Ovary (tissue), 9 donors: Measurements from ENCODE around the gene TCERG1L. TPM values are rescaled to one million over a fixed set of nuclear protein-coding genes. Genes with fewer than 3 reads are reported as not detected.

Source experiments
- DNase-seq, 5 donors: peaks; one replicate each; pipeline ENCODE4 v3.0.0-alpha.2; 2019 to 2020
- H3K27ac ChIP-seq, 2 donors: fragments of 200-600 bp; one replicate each; pipeline versions ENCODE4 v1.5.1 to v1.8.0; 2019 to 2022
- H3K27me3 ChIP-seq: fragments of 200-600 bp; one replicate; pipeline ENCODE4 v1.8.0; 2022
- H3K36me3 ChIP-seq: fragments of 200-600 bp; sonication (generic); one replicate; pipeline ENCODE4 v1.5.1; 2019
- H3K4me1 ChIP-seq: one replicate; pipeline ENCODE4 v1.8.1; 2013; ENCODE audit warnings: mild to moderate bottlenecking, moderate library complexity; ENCODE audit not compliant: insufficient read depth
- H3K4me3 ChIP-seq: fragments of 200-600 bp; sonication (generic); one replicate; pipeline ENCODE4 v1.5.1; 2017
- H3K9me3 ChIP-seq, 2 donors: fragments of 200-600 bp in 1 of 2; sonication (generic) in 1 of 2; one replicate each; pipeline versions ENCODE4 v1.5.1 to v1.8.1; 2013 to 2019; ENCODE audit warnings: mild to moderate bottlenecking in 1 of 2, moderate library complexity in 1 of 2
- CTCF ChIP-seq, 3 donors: fragments of 450-650 bp in 2 of 3; fragments of 200-600 bp in 1 of 3; IDR thresholded peaks; one replicate each; pipeline versions ENCODE4 v1.5.1 to v1.8.0; 2016 to 2022; ENCODE audit warnings: antibody characterized with exemption in 3 of 3, mild to moderate bottlenecking in 1 of 3
- EP300 ChIP-seq: sonication (generic); formaldehyde crosslinking; IDR thresholded peaks from one replicate; pipeline ENCODE4 v1.6.1; 2017; ENCODE audit warnings: antibody characterized with exemption
- POLR2A ChIP-seq: fragments of 450-650 bp; IDR thresholded peaks from one replicate; pipeline ENCODE4 v1.6.1; 2017; ENCODE audit warnings: antibody characterized with exemption, mild to moderate bottlenecking, moderate library complexity
- WGBS, 3 donors: extraction: QIAGEN DNeasy Blood & Tissue Kit in 1 of 3; methylation state at CpG; one replicate each; pipeline versions ENCODE4 v1.1.5 to v1.1.7; 2013 to 2017; 5-methylcytosine and 5-hydroxymethylcytosine counted together
- intact Hi-C, 4 donors: fragments of 100-400 bp; cut with DNase I; formaldehyde crosslinking; loops; one replicate each; pipeline versions ENCODE4 v1.11.0 to v1.15.1; 2022 to 2023
- polyA plus RNA-seq, 2 donors: library from polyadenylated mRNA; stranded (reverse); fragments of 200-250 nt in 1 of 2; fragments of 350-450 nt in 1 of 2; fragmentation: Illumina TruSeq in 1 of 2; extraction: RNeasy Lipid Tissue Mini Kit (QIAGEN cat#74804) in 1 of 2; gene quantifications; one replicate each; pipeline ENCODE4 v1.2.3, GENCODE V29; 2013 to 2014
- total RNA-seq, 7 donors: library from RNA; depleted of rRNA in 2 of 7; stranded (reverse); fragments of >200 nt in 2 of 7; fragmentation: NEBNext Ultra II Directional in 3 of 7; extraction: Animal tissue kit (Norgen Biotek cat#: 25700) in 3 of 7; gene quantifications; one replicate each; pipeline versions ENCODE4 v1.1.0 to v1.2.4, GENCODE V29; 2016 to 2023
- donor health status: DM: no; HTN: no; CAD: no; lungs with moderate emphysema.
- donor health status: DM: no; HTN: no; CAD: no.
- donor health status: Bipolar disorder and iron deficiency.
- donor health status: DM: yes; HTN: yes; CAD: no.
- donor health status: DM: no; HTN: no; CAD: no.
- donor health status: DM: yes; HTN: yes; CAD: no.

TCERG1L gene
- total and polyA plus RNA-seq, 9 donors = 1.1 to 8.0 (median 1.8) TPM

- TF ChIP-seq POLR2A (no peak), CTCF (IDR thresholded peaks at IDR 0.05) (no peak), EP300 (no peak)
- no peaks in the 10 kb centered on the region for H3K36me3 ChIP-seq
- no peaks in the 10 kb centered on the region for H3K27me3 ChIP-seq
- intact Hi-C loops = no loop called here
- peak in 1 of 5 donors; percentile 10 for DNase-seq
- H3K9me3 ChIP-seq = no peaks in the 10 kb centered on the region
- no peak overlapping the region for H3K4me3 ChIP-seq
- H3K27ac ChIP-seq = no peak overlapping the region
- peaks cover 4% of the 10 kb centered on the region for H3K4me1 ChIP-seq
- 83 to 91% (median 84%) methylated on average over 18 of the region's 18 CpGs for WGBS, 3 donors
Observed at GRCh38 chr10:131142517-131143380, 168.8 kb downstream of the TCERG1L start.

- no peak for TF ChIP-seq POLR2A
- no peak for TF ChIP-seq EP300
- intact Hi-C loops = no loop called here
- peak in 1 of 5 donors; percentile 16 for DNase-seq
- no peak overlapping the region for H3K27ac ChIP-seq
- H3K9me3 ChIP-seq = no peaks in the 10 kb centered on the region
- H3K4me3 ChIP-seq = no peak overlapping the region
- no peaks in the 10 kb centered on the region for H3K36me3 ChIP-seq
- H3K27me3 ChIP-seq = no peaks in the 10 kb centered on the region
- WGBS, 3 donors = 93 to 95% (median 95%) methylated on average over 15 of the region's 15 CpGs
- peaks cover 4% of the 10 kb centered on the region for H3K4me1 ChIP-seq
Observed at GRCh38 chr10:131141645-131142516, 169.6 kb downstream of the TCERG1L start.

GRCh38 chr10:131141207-131141606 is 170.3 kb downstream of the TCERG1L start:
- intact Hi-C loops = no loop called here
- WGBS, 3 donors = 90 to 95% (median 92%) methylated on average over 7 of the region's 7 CpGs
- Histone ChIP-seq H3K27me3 (no peaks in the 10 kb centered on the region), H3K27ac (no peak overlapping the region), H3K4me1 (peaks cover 1% of the 10 kb centered on the region), H3K4me3 (no peak overlapping the region), H3K36me3 (no peaks in the 10 kb centered on the region), H3K9me3 (no peaks in the 10 kb centered on the region)
- DNase-seq = peak in 1 of 5 donors; percentile 15
- TF ChIP-seq POLR2A (no peak), CTCF (IDR thresholded peaks at IDR 0.05) (no peak), EP300 (no peak)

- H3K9me3 ChIP-seq = no peaks in the 10 kb centered on the region
- intact Hi-C loops = no loop called here
- no peaks in the 10 kb centered on the region for H3K27me3 ChIP-seq
- no peaks in the 10 kb centered on the region for H3K36me3 ChIP-seq
- DNase-seq = no peak
- WGBS, 3 donors = 93 to 94% (median 93%) methylated on average over 9 of the region's 9 CpGs
- H3K4me1 ChIP-seq = peaks cover 1% of the 10 kb centered on the region
- no peak overlapping the region for H3K4me3 ChIP-seq
- TF ChIP-seq EP300 = no peak
- TF ChIP-seq CTCF (IDR thresholded peaks at IDR 0.05) = no peak
- no peak for TF ChIP-seq POLR2A
- H3K27ac ChIP-seq = no peak overlapping the region
Observed at GRCh38 chr10:131140606-131141005, 170.9 kb downstream of the TCERG1L start.
